HG02571 (cell line): ENCODE results near the gene CHURC1.

ENCODE experiments used
- ATAC-seq: cut with Tn5 transposase; IDR thresholded peaks from one replicate; pipeline ENCODE4 v1.9.1; 2021; ENCODE audit warnings: mild to moderate bottlenecking, moderate library complexity; ENCODE audit not compliant: unreplicated experiment

The CHURC1 gene

GRCh38 chr14:64983439-64984310 is 69.4 kb downstream of the CHURC1 start:
- ATAC-seq = no peak
